OCI-LY1 (cell line): ENCODE data around the gene CCDC57.

Experiments
- CTCF ChIP-seq: fragments of 200-600 bp; sonication (generic), shearing (Covaris generic); IDR thresholded peaks from 2 replicates; pipeline ENCODE4 v1.5.1; 2017; ENCODE audit warnings: mild to moderate bottlenecking, antibody characterized with exemption, low read length, moderate library complexity, mixed read lengths
- EZH2 ChIP-seq: fragments of 200-600 bp; sonication (generic), shearing (Covaris generic); IDR thresholded peaks from 2 replicates; pipeline ENCODE4 v1.8.0; 2017; ENCODE audit warnings: borderline replicate concordance, mixed run types, mild to moderate bottlenecking, antibody characterized with exemption, low read length, moderate library complexity, mixed read lengths

- TF ChIP-seq EZH2 (no peak), CTCF (no peak)
These were observed 64.6 kb downstream of the CCDC57 start for GRCh38 chr17:82148011-82148410.
